Measurements from ENCODE around the gene RNASEH2A. TPM values are rescaled to one million over a fixed set of nuclear protein-coding genes. Genes with fewer than 3 reads are reported as not detected.

RNASEH2A gene
- total RNA-seq, 1 experiment from 2014 or later: 41.6 TPM

DNA sequence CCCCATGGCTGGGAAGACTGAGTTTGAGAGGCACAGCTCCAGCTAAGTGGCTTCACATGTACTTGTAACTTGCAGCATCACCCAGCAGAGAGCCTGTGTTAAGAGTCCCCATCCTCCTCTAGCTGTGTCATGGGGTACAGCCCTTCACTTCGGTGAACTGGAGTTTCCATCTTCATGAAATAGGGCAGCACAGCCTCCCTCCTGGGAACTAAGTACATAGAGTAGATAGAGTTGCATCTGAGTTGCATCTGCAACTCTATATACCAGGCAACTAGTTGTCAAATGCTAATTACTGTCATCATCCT, 6.0 kb upstream of the RNASEH2A start:
- no TSS peak for BruUV-seq (replicated peaks)

DNA sequence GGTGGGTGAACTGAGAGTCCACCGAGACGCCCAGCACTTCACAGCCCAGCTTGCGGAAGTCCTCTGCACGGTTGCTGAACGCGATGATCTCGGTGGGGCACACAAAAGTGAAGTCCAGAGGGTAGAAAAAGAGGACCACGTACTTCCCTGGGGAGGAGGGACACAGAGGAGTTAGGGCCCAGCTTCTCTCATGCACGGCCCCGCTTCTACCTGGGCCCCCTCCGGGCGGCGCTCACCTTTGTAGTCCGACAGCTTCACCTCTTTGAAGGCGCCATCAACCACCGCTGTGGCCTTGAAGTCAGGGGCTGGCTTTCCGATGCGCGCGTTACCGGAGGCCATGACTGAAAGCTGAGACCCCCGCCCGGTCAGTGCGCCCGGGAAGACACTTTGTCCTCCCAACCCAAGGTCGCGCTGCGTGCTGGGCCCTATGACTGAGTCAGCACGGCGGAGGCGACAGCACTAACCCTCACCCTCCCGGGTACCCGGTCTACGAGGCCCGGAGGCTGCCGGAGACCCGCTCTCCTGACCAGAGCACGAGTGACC, 5.4 kb upstream of the RNASEH2A start:
- peak; percentile 2 for DNase-seq
- Mint-ChIP-seq H3K27me3 (ENCODE audit: unreplicated experiment) (no peaks in the 10 kb centered on the region), H3K9me3 (ENCODE audit: low read depth, unreplicated experiment) (no peaks in the 10 kb centered on the region), H3K36me3 (ENCODE audit: insufficient read depth, unreplicated experiment) (peaks cover 47% of the 10 kb centered on the region), H3K4me1 (ENCODE audit: low read depth, unreplicated experiment) (peaks cover 15% of the 10 kb centered on the region), H3K4me3 (ENCODE audit: low read depth, unreplicated experiment) (peak overlapping the region; percentile 59), H3K27ac (ENCODE audit: unreplicated experiment) (peak overlapping the region; percentile 52)
- TF ChIP-seq CTCF (IDR thresholded peaks at IDR 0.05; ENCODE audit: unreplicated experiment): no peak
- intact Hi-C loops (cut with micrococcal nuclease; ENCODE audit: unreplicated experiment): no loop called here
- CTCF ChIA-PET: no interaction called here
- no TSS peak for BruUV-seq (replicated peaks)

More for the DNA sequence above, 6.0 kb upstream of the RNASEH2A start:
- intact Hi-C loops (cut with micrococcal nuclease; ENCODE audit: unreplicated experiment): no loop called here
- H3K27me3 Mint-ChIP-seq (ENCODE audit: unreplicated experiment): no peaks in the 10 kb centered on the region
- peaks cover 47% of the 10 kb centered on the region for H3K36me3 Mint-ChIP-seq (ENCODE audit: insufficient read depth, unreplicated experiment)
- peaks cover 20% of the 10 kb centered on the region for H3K4me1 Mint-ChIP-seq (ENCODE audit: low read depth, unreplicated experiment)
- H3K27ac Mint-ChIP-seq (ENCODE audit: unreplicated experiment): peak overlapping the region; percentile 52
- CTCF ChIA-PET: no interaction called here
- DNase-seq: no peak
- no peaks in the 10 kb centered on the region for H3K9me3 Mint-ChIP-seq (ENCODE audit: low read depth, unreplicated experiment)
- peak overlapping the region; percentile 59 for H3K4me3 Mint-ChIP-seq (ENCODE audit: low read depth, unreplicated experiment)
- TF ChIP-seq CTCF (IDR thresholded peaks at IDR 0.05; ENCODE audit: unreplicated experiment): no peak

DNA sequence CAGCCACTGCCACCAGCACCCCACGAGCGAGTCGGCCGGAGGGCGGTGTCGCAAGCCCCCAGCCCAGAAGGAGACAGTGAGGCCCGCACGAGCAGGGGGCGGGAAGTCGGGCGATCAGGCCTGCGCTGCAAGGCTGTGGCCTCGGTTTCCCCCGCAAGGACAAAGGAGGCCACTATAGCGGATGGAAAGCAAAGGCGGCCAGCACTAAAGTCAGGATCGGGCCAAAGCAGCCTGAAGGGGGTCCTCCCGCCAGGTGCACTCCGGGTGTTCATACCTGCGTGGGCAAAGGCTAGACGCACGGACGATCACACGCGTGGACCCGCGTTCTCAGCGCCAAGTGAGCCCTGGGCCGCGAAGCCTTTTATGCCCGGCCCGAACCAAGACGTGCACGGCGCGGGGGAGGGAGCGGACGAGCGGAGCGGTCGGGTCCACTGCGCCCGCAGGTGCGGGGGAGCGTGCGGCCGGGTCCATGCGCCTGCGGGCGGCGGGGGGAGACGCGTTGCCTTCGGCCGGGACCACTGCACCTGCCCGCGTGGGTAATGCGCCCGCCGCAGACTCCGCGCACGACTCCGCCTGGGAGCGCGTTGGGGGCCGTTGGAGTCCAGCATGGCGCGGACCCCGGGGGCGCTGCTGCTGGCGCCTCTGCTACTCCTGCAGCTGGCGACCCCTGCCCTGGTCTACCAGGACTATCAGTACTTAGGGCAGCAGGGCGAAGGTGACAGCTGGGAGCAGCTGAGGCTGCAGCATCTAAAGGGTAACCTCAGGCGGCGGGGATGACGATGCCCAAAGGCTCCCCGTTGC, 4.7 kb upstream of the RNASEH2A start, which contains the start of the genes PRDX2 and THSD8:
Gene PRDX2, minus strand, starts transcription at position 335 of the 801 bp plus-strand sequence. CDS start 539 bp downstream, outside the sequence.
Gene THSD8, plus strand, starts transcription at position 604 of the 801 bp plus-strand sequence. Its CDS starts 3 bp downstream, at position 607.
- Mint-ChIP-seq H3K27me3 (ENCODE audit: unreplicated experiment) (no peaks in the 10 kb centered on the region), H3K4me3 (ENCODE audit: low read depth, unreplicated experiment) (peak within 1 kb of the TSS; percentile 59), H3K27ac (ENCODE audit: unreplicated experiment) (peak within 1 kb of the TSS; percentile 52), H3K36me3 (ENCODE audit: insufficient read depth, unreplicated experiment) (peaks cover 47% of the 10 kb centered on the region), H3K9me3 (ENCODE audit: low read depth, unreplicated experiment) (no peaks in the 10 kb centered on the region), H3K4me1 (ENCODE audit: low read depth, unreplicated experiment) (peaks cover 15% of the 10 kb centered on the region)
- CTCF ChIA-PET: interaction anchor here (1.2 kb wide), 1 partner anchor 41 kb away, joined by 3 read pairs; no protein-coding TSS in a partner anchor
- peak; percentile 71 for DNase-seq
- no peak for TF ChIP-seq CTCF (IDR thresholded peaks at IDR 0.05; ENCODE audit: unreplicated experiment)
- intact Hi-C loops (cut with micrococcal nuclease; ENCODE audit: unreplicated experiment): no loop called here
- BruUV-seq (replicated peaks): no TSS peak

DNA sequence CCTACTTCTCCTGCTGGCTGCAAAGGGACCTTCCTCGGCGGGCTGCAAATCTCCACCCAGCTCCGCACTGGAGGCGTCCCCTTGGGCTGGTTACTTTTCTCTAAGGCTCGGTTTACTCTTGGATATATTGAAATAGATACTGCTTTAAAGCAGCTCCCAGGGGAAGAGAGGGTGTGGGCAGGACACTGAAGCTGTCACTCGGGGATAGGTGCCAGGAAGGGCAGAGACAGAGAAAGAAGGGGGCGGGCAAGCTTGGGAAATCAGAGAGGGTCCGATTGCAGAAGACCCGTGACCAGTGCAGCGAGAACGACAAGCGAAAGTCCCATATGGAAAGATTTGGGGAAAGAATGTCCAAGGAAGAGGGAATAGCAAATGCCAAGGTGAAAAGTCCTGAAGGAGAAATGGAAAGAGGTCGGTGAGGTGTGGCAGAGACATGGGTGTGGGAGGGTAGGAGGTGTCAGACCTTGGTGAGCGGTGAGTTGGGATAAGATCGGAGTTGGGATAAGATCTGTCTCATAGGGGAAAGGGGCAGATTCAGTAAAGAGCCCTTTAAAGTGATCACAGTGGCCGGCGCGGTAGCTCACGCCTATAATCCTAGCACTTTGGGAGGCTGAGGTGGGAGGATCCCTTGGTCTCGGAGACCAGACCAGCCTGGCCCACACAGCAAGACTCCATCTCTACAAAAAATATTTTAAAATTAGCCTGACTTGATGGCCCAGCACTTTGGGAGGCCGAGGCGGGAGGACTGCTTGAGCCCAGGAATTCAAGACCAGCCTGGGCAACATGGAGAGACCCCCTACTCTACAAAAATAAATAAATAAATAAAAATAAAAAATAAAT, 3.9 kb upstream of the RNASEH2A start:
- H3K4me1 Mint-ChIP-seq (ENCODE audit: low read depth, unreplicated experiment): peaks cover 16% of the 10 kb centered on the region
- H3K27me3 Mint-ChIP-seq (ENCODE audit: unreplicated experiment): no peaks in the 10 kb centered on the region
- no TSS peak for BruUV-seq (replicated peaks)
- no peak overlapping the region for H3K27ac Mint-ChIP-seq (ENCODE audit: unreplicated experiment)
- peaks cover 51% of the 10 kb centered on the region for H3K36me3 Mint-ChIP-seq (ENCODE audit: insufficient read depth, unreplicated experiment)
- peak overlapping the region; percentile 59 for H3K4me3 Mint-ChIP-seq (ENCODE audit: low read depth, unreplicated experiment)
- intact Hi-C loops (cut with micrococcal nuclease; ENCODE audit: unreplicated experiment): no loop called here
- no peaks in the 10 kb centered on the region for H3K9me3 Mint-ChIP-seq (ENCODE audit: low read depth, unreplicated experiment)
- no peak for DNase-seq
- no peak for TF ChIP-seq CTCF (IDR thresholded peaks at IDR 0.05; ENCODE audit: unreplicated experiment)
- CTCF ChIA-PET: interaction anchor here (1.2 kb wide), 1 partner anchor 42 kb away, joined by 3 read pairs; no protein-coding TSS in a partner anchor
